Adrenal gland (tissue), 12 donors: ENCODE measurements around the gene FBLIM1. TPM values are rescaled to one million over a fixed set of nuclear protein-coding genes. Genes with fewer than 3 reads are reported as not detected.
"Not testable (repeated sequence)": the region's sequence is repeated elsewhere in the genome, so short reads cannot be mapped to it uniquely, and the experiment has no call there.

ENCODE experiments used
- DNase-seq, 7 donors: peaks; one replicate each; pipeline ENCODE4 v3.0.0-alpha.2; 2019 to 2020
- H3K27ac ChIP-seq, 5 donors: fragments of 200-600 bp; sonication (generic) in 4 of 5; 1 replicate in 3 of 5; 2 replicates in 2 of 5; pipeline versions ENCODE4 v1.5.1 to v1.8.0; 2016 to 2020; ENCODE audit warnings: mild to moderate bottlenecking in 1 of 5
- H3K27me3 ChIP-seq: fragments of 200-600 bp; 2 replicates; pipeline ENCODE4 v1.8.0; 2021
- H3K36me3 ChIP-seq, 2 donors: fragments of 200-600 bp; replicated peaks in 1 of 2; 1 replicate in 1 of 2; 2 replicates in 1 of 2; pipeline versions ENCODE4 v1.5.1 to v1.8.0; 2018 to 2022
- H3K4me1 ChIP-seq, 2 donors: fragments of 200-600 bp; replicated peaks in 1 of 2; 1 replicate in 1 of 2; 2 replicates in 1 of 2; pipeline versions ENCODE4 v1.5.1 to v1.8.0; 2018 to 2021
- H3K4me3 ChIP-seq, 4 donors: fragments of 200-600 bp; sonication (generic) in 3 of 4; one replicate each; pipeline ENCODE4 v1.5.1; 2016 to 2018
- H3K9me3 ChIP-seq, 3 donors: fragments of 200-600 bp; sonication (generic) in 1 of 3; replicated peaks in 1 of 3; 1 replicate in 2 of 3; 2 replicates in 1 of 3; pipeline versions ENCODE4 v1.5.1 to v1.8.0; 2016 to 2021
- POLR2A ChIP-seq, 2 donors: fragments of 450-650 bp; IDR thresholded peaks; one replicate each; pipeline ENCODE4 v1.6.1; 2017; ENCODE audit warnings: antibody characterized with exemption in 2 of 2, mild to moderate bottlenecking in 2 of 2, moderate library complexity in 1 of 2
- WGBS, 4 donors: extraction: QIAGEN DNeasy Blood & Tissue Kit in 2 of 4; methylation state at CpG; one replicate each; pipeline versions ENCODE4 v1.1.5 to v1.1.7; 2013 to 2017; 5-methylcytosine and 5-hydroxymethylcytosine counted together
- intact Hi-C, 2 donors: fragments of 100-400 bp; cut with DNase I; formaldehyde crosslinking; loops; one replicate each; pipeline versions ENCODE4 v1.14.1 to v1.15.0; 2022 to 2023
- polyA plus RNA-seq, 3 donors: library from polyadenylated mRNA; stranded (reverse); fragments of 200-250 nt in 2 of 3; fragments of 350-450 nt in 1 of 3; fragmentation: Illumina TruSeq in 1 of 3; extraction: RNeasy Lipid Tissue Mini Kit (QIAGEN cat#74804) in 1 of 3; gene quantifications; one replicate each; pipeline ENCODE4 v1.2.3, GENCODE V29; 2013 to 2014
- total RNA-seq, 9 donors: library from RNA; depleted of rRNA in 4 of 9; stranded (reverse); fragments of >200 nt in 4 of 9; fragments of 120-200 nt in 1 of 9; fragmentation: NEBNext Ultra II Directional in 1 of 9; extraction: Animal tissue kit (Norgen Biotek cat#: 25700) in 1 of 9; gene quantifications; one replicate each; pipeline versions ENCODE4 v1.1.0 to v1.2.4, GENCODE V29; 2013 to 2023
- TF ChIP-seq, protein P1 (sequence below), 6 experiments: fragments of 450-650 bp in 4 of 6; fragments of 200-600 bp in 2 of 6; sonication (generic) in 1 of 6; IDR thresholded peaks; 1 replicate in 5 of 6; 2 replicates in 1 of 6; pipeline versions ENCODE4 v1.5.1 to v1.8.0; 2016 to 2021; ENCODE audit warnings: antibody characterized with exemption in 6 of 6, mild to moderate bottlenecking in 2 of 6, moderate library complexity in 1 of 6
- donor health status: healthy with polysubstance abuse.
- donor health status: Bipolar disorder and iron deficiency.
- donor health status: DM: yes; HTN: yes; CAD: no.
- donor health status: DM: no; HTN: no; CAD: no.
- donor health status: DM: no; HTN: no; CAD: no.
- donor health status: DM: yes; HTN: yes; CAD: no.

Gene FBLIM1
- total and polyA plus RNA-seq, 12 donors: 4.0 to 103 (median 44.4) TPM

DNA sequence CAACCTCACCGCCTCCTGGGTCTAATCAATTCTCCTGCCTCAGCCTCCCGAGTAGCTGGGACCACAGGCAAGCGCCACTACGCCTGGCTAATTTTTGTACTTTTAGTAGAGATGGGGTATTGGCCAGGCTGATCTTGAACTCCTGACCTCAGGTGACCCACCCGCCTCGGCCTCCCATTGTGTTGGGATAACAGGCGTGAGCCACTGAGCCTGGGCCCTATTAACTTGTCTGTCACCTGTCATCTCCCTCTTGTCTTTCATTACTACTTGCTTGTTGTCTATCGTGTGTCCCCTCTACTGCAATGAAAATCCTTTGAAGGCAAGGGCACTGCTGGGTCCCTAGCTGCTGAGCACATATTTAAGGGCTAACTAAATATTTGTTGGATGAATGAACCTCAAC is 45.5 kb downstream of the FBLIM1 start:
- H3K36me3 ChIP-seq: no peaks in the 10 kb centered on the region
- peaks cover 13 to 17% of the 10 kb centered on the region in 2 donors for H3K4me1 ChIP-seq
- DNase-seq: no peak
- no peak overlapping the region for H3K4me3 ChIP-seq
- intact Hi-C loops: loop anchor here in 1 of 2 donors (5.0 kb wide), 1 partner anchor 188 kb away; no protein-coding TSS in a partner anchor
- H3K9me3 ChIP-seq: no peaks in the 10 kb centered on the region
- H3K27ac ChIP-seq: no peak overlapping the region
- whole genome bisulfite sequencing, 4 donors: 82 to 91% (median 89%) methylated on average over 8 of the region's 8 CpGs
- no peak for TF ChIP-seq POLR2A (IDR thresholded peaks at IDR 0.05)
- TF ChIP-seq, protein P1, sequence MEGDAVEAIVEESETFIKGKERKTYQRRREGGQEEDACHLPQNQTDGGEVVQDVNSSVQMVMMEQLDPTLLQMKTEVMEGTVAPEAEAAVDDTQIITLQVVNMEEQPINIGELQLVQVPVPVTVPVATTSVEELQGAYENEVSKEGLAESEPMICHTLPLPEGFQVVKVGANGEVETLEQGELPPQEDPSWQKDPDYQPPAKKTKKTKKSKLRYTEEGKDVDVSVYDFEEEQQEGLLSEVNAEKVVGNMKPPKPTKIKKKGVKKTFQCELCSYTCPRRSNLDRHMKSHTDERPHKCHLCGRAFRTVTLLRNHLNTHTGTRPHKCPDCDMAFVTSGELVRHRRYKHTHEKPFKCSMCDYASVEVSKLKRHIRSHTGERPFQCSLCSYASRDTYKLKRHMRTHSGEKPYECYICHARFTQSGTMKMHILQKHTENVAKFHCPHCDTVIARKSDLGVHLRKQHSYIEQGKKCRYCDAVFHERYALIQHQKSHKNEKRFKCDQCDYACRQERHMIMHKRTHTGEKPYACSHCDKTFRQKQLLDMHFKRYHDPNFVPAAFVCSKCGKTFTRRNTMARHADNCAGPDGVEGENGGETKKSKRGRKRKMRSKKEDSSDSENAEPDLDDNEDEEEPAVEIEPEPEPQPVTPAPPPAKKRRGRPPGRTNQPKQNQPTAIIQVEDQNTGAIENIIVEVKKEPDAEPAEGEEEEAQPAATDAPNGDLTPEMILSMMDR (IDR thresholded peaks at IDR 0.05): no peak
- H3K27me3 ChIP-seq: no peaks in the 10 kb centered on the region

DNA sequence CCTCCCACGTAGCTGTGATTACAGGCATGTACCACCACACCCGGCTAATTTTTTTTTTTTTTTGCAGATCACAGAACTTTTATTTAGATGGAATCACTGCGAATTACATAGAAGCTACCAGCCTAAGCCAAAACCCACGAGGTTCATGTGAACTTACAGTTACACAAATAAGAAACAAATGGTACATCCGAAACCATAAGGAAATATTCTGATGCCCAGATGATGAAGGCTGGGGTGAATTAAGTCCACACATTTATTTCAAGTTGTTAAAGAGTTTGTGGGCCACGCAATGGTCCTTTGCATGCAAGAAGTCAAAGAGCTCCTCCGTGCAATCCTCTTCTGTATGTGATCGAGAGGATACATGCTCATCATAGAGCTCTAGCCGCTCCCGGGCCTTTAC is 48.5 kb downstream of the FBLIM1 start:
- TF ChIP-seq, protein P1 (IDR thresholded peaks at IDR 0.05): no peak
- no peak for TF ChIP-seq POLR2A (IDR thresholded peaks at IDR 0.05)
- intact Hi-C loops: no loop called here
- 89 to 91% (median 91%) methylated on average over 10 of the region's 10 CpGs for WGBS, 4 donors

DNA sequence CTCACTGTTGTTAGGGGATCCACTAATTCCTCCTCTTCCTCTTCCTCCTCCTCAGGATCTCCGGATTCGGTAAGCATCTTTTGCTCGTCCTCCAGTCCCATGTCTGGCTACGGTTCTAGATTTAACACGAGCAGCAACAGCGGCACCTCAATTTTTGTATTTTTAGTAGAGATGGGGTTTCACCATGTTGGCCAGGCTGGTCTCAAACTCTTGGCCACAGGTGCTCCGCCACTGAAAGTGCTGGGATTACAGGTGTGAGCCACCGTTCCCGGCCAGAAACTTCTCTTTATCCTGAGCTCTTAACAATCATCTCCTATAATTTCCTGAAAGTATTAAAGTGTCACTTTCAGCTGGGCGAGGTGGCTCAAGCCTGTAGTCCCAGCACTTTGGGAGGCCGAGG is 49.0 kb downstream of the FBLIM1 start, which contains the start of gene UQCRHL:
TSS of gene UQCRHL (minus strand) at position 101 of the 400 bp plus-strand sequence. CDS start at position 101, 0 bp downstream.
- DNase-seq, H3K4me1 ChIP-seq, H3K27me3 ChIP-seq, intact Hi-C loops, H3K4me3 ChIP-seq, H3K9me3 ChIP-seq, H3K36me3 ChIP-seq, H3K27ac ChIP-seq: not testable (repeated sequence)
- 89 to 92% (median 91%) methylated on average over 11 of the region's 11 CpGs for WGBS, 4 donors

More for the DNA sequence above, 48.5 kb downstream of the FBLIM1 start:
- Histone ChIP-seq H3K9me3 (no peaks in the 10 kb centered on the region), H3K36me3 (no peaks in the 10 kb centered on the region), H3K4me3 (no peak overlapping the region), H3K27me3 (no peaks in the 10 kb centered on the region), H3K27ac (no peak overlapping the region), H3K4me1 (no peaks in the 10 kb centered on the region)
- no peak for DNase-seq

DNA sequence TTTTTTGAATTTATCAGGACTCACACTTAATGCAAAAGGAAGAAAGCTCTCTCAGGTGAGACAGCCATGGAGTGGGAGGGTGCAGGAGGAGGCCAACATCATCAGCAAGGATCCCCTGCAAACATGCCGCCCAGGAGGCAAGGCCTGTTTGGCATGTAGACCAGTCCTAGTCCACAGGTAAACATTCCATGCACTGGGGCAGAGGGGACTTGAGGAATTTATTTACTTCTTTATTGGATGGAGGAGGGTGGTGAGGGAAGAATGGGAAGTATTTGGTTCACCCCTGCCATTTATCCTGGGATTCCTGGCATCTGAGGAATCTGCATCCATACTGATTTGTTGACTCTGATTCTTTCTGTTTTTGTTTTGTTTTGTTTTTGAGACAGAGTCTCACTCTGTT is 50.4 kb downstream of the FBLIM1 start:
- TF ChIP-seq, protein P1 (IDR thresholded peaks at IDR 0.05): no peak
- 89 to 100% (median 100%) methylated on average over 1 of the region's 1 CpG for whole genome bisulfite sequencing, 4 donors
- intact Hi-C loops: no loop called here
- no peak overlapping the region for H3K27ac ChIP-seq
- H3K4me1 ChIP-seq: no peaks in the 10 kb centered on the region
- DNase-seq: no peak
- H3K27me3 ChIP-seq: no peaks in the 10 kb centered on the region
- no peak overlapping the region for H3K4me3 ChIP-seq
- H3K9me3 ChIP-seq: no peaks in the 10 kb centered on the region
- H3K36me3 ChIP-seq: no peaks in the 10 kb centered on the region

DNA sequence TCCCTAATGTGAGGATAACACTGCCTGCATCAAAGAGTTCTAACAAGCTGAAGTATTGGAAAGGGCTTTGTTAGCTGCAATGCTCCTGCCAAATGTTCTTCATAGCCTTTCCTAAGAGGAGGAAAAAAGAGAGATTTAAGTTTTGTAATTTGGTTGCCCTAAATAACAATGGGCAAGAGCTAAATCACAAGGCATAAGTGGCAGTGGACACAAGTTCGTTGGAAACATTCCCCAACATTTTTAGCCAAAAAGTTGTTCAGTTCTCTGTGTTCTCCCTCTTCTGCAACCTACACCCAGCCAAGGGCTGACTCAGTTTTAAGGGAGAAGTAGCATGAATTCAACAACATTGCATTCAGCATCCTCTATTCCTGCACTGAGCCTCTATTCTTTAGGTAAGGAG is 51.5 kb downstream of the FBLIM1 start:
- Histone ChIP-seq H3K27ac (no peak overlapping the region), H3K36me3 (no peaks in the 10 kb centered on the region), H3K4me1 (no peaks in the 10 kb centered on the region), H3K9me3 (no peaks in the 10 kb centered on the region), H3K4me3 (no peak overlapping the region), H3K27me3 (no peaks in the 10 kb centered on the region)
- TF ChIP-seq, protein P1 (IDR thresholded peaks at IDR 0.05): no peak
- TF ChIP-seq POLR2A (IDR thresholded peaks at IDR 0.05): no peak
- 38 to 62% (median 60%) methylated on average over 1 of the region's 1 CpG for WGBS, 4 donors
- intact Hi-C loops: loop anchor here in 1 of 2 donors (5.0 kb wide), 1 partner anchor 182 kb away; no protein-coding TSS in a partner anchor
- DNase-seq: no peak
